ENCODE data around the gene WIF1.

WIF1 gene

DNA sequence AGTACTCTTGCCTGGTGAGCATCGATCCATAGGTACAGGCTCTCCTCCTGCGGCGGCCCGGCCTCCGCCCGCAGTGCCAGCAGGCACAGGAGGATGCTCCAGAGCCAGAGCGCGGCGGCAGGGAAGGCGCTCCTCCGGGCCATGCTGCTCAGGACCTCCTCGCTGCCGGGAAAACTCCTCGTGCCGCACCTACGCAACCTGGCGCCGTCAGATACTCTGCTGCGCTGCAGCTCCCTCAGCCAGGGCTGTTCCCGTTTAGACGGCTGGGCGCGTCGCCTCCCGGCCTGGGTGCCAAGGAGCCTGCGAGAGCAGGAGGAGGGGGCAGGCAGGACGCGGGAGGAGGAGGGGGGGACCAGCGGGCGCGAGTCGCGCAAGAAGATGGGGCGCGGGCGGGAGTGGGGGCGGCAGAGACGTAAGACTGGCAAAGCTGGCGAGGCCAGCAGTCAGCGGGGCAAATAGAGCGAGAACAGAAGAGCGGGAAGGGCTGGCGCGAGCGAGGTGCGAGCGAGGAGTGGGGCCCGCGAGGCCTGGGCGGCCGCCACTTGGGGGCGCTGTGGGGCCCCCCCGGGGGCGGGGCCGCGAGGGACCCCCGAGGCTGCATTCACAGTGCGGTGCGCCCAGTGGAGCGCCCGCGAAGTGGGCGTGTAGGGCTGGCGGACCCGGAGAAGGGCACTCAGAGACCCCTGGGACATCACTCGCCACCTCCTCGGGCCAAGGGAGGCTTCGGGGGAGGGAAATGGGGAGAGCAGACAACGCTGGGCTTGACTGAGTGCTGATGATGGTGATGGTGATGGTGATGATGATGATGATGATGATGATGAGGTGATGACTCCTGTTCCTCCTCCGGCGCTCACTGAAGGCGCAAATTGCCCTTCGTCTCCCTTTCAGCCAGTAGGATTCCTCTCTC is at the start of gene WIF1:
TSS of gene WIF1 (minus strand) at position 257 of the 907 bp plus-strand sequence. CDS start at position 143, 114 bp downstream.
- no peak for DNase-seq

- DNase-seq, result no peak
Observed at GRCh38 chr12:65170209-65170881, 49.2 kb upstream of the WIF1 start.

GRCh38 chr12:65169320-65170208 is 48.5 kb upstream of the WIF1 start, which contains the start of gene LEMD3:
LEMD3 (plus strand) TSS chr12:65169583; CDS start chr12:65169597, 14 bp downstream.
- DNase-seq, result peak; percentile 50

- no peak for DNase-seq
Observed at GRCh38 chr12:65168681-65169319, 47.7 kb upstream of the WIF1 start.

- no peak for DNase-seq
Observed at GRCh38 chr12:65164774-65165173, 43.7 kb upstream of the WIF1 start.

DNA sequence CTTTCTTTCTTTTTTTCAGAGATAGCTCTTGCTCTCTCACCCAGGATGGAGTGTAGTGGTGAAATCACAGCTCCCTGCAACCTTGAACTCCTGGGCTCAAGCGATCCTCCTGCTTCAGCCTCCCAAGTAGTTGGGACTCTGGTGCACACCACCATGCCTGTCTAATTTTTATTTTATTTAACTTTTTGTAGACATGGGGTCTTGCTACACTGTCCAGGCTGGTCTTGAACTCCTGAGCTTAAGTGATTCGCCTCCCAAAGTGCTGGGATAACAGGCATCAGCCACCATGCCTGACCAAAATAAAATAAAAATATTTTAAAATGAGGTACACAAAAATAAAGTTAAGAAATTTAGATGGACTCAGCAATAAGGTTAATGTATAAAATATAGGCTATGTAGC is 43.1 kb upstream of the WIF1 start:
- no peak for DNase-seq

DNA sequence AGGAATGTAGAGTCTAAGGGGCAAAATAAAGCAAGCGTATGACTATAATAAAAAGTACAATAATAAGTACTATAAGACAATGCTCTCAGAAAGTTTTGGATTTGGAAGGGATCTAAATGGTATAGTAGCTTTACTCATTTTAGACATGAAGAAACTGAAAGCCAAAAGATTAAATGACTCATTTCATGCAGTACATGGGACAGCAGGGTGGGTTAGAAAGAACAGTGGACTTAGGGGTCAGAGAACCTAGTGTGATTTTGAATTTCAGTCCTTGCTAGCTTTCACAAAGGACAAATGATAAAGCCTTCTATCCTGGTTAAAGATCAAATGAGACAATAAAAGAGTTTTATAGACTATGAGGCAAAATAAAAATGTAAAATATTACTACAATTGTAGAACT is 41.5 kb upstream of the WIF1 start:
- no peak for DNase-seq

DNA sequence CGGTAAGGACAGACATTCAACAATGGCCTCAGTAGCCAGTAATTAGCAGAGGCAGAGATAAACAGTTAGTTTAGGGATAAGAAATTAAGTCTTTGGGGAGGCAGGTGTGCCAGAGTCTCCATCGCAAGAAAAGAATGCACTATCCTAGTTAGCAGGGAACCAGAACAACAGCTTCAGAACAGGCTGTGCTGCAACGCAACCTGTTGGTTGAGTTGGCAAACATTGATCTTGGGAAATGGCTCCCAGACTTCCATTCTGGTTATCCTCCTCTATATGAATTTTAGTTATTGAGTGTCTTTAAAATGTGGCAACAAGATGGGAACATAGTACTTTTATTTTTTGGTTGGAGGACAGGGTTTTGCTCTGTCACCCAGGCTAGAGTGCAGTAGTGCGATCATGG is 36.0 kb upstream of the WIF1 start:
- DNase-seq, result no peak

- no peak for DNase-seq
Observed at GRCh38 chr12:65156366-65156841, 35.3 kb upstream of the WIF1 start.

GRCh38 chr12:65155784-65156183 is 34.7 kb upstream of the WIF1 start:
- no peak for DNase-seq

DNA sequence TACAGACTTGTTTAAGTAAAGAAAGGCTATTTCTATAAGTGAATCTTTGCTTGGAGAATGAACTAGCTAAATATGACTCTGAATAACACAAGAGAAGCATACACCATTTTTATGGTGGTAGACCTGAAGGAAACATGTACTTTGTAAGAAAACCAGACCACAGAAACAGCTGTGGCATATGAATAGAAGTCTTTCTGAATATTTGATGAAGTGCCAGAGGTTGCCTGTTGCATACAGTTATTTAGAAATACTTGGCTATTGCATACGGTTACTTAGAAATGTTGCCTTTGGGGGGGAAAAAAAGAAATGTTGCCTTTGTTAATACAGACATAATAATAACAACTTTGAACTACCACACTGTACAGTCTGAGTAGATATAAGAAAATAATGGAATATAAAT is 31.5 kb upstream of the WIF1 start:
- no peak for DNase-seq

- DNase-seq, result no peak
Observed at GRCh38 chr12:65152012-65152411, 30.9 kb upstream of the WIF1 start.

DNA sequence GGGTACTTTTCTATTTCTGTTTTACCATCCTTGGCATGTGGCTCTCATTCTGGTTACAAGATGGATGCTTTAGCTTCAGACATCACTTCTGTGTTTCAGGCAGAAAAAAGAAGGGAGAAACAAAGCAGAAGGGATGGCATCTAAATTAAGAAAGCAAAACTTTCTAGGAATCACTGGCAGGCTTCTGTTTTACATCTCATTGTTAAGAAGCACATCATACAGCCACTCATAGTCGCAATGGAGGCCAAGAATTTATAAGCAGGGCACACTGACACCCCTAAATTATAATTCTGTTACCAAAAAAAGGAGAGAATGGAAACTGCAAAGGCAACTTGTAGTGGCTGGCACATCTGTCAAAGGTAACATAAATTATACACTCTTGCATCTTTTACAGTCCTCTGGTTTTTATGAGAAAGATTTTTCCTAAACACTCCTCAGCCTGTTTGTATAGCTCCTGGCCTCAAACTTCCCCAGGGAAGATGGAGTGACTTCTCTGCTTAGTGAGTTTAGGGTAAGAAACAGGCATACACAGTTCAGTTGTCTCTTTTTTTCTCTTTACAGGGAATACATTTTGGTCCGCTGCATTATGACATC is 26.3 kb upstream of the WIF1 start:
- DNase-seq, result no peak

- no peak for DNase-seq
Observed at GRCh38 chr12:65140738-65141137, 19.6 kb upstream of the WIF1 start.

- DNase-seq, result no peak
Observed at GRCh38 chr12:65139389-65139788, 18.3 kb upstream of the WIF1 start.

DNA sequence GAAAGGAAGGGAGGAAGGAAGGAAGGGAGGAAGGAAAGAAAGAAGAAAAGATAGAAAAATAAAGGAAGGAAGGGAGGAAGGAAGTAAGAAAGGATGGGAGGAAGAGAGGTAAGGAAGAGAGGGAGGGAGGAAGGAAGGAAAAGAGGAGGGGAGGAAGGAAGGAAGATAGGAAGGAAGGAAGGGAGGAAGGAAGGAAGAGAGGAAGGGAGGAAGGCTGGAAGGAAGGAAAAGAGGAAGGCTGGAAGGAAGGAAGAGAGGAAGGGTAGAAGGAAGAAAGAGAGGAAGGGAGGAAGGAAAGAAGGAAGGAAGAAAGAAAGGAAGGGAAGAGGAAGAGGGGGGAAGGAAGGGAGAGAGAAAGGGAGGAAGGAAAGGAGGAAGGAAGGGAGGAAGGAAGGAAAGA is 12.8 kb upstream of the WIF1 start:
- DNase-seq, result no peak

DNA sequence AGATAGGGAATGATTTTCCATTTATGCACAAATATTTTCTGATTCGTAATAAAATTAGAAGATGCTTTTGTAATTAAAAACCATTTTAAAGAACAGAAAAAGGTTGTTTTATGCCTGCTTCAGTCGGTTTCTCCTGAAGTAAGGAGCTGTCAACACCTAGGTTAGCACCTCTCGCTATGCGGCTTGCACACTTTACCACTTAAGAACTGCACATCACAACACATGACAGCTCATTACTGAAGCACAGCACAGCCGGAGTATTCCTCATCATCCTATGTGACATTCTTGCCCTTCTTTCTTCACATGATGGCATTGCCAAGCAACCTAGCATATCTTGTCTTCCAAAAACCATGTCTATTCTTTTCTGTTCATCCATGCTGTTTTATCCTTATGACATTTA is 5.4 kb upstream of the WIF1 start:
- DNase-seq, result no peak

DNA sequence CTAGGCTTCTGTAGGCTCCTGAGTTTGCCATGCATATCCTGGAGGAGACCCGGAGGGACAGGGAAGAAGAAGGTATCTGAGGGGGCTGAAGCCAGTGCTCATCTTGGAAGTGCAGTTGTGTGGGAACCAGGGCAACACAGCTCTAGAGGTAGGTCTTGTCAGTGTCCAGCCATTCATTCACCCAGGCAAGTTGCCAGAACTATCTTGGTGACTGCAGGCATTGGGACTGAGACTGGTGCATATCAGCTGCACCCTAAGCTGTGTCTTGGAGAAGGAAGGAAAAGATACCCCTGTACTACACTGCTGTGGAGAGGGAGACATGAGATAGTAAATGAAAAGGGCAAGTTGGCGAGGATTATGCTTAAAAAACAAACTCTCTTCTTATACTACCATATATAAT is 4.9 kb upstream of the WIF1 start:
- no peak for DNase-seq

DNA sequence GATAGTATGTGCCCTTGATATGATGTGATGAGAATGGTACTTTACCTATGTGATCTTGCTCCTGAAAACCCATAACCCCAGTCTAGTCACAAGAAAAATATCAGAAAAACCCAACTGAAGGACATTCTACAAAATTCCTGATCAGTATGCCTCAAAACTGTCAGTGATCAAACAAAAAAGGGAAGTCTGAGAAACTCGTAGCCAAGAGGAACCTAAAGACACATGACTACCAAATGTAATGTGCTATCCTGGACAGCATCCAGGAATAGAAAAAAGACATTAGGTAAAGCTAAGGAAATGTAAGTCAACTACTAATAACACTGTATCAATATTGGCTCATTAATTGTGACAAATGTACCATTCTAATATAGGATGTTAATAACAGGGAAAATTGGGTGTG is 4.1 kb upstream of the WIF1 start:
- DNase-seq, result no peak

DNA sequence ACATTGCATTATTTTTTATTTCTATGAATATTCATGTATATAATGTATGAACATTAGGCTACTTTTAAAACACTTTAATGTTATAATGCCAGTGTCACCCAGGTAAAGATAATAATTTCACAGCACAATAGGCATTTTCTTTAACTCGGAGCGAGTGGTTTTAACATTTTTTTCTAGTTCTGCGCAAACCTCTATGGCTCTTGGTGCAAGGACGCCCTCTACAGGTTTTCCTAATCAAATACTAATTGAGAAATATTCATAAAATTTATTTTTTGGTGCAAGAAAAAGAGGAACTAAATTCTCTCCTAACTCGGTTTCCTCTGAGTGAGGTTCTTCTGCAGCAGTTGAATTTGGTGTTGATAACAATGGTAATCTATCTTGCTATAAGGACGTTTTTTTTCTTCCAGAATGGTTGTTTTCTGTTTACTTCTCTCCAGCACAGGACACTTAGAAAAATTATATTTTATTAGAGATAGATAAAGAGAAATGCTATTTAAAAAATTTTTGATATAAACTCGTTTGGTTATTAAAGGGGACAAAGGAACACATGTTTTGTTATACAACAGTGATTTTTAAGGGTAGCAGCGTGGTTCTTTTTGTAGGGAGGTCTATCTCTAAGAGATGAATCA is 2.4 kb upstream of the WIF1 start:
- DNase-seq, result peak; percentile 26

DNA sequence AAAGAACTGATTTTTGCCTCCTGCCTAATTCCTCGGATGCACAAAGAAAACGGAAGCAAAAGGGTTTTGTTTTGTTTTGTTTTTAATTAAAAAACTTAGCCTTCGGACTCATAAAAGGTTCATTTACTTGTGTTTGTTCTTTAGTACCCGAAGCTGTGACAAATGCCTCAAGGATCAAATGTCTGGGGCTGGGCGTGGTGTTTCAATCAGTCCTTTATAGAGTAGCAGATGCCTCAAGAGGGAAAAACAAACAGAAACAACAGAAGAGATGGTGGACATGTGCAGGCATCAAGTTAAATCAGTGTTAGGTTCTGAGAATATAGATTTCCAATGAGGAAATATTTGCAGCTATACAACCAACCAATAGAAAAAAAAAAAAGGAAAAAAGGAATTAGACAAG is 1.6 kb upstream of the WIF1 start:
- DNase-seq, result no peak
